HepG2 (cell line): ENCODE data around the gene SMYD5. TPM values are rescaled to one million over a fixed set of nuclear protein-coding genes. Genes with fewer than 3 reads are reported as not detected.
A peak's percentile ranks its signal among the peaks of the same experiment; 100 is the strongest.

Experiments used
- CBFB ChIP-seq: sonication (generic); formaldehyde crosslinking; IDR thresholded peaks from 2 replicates; pipeline ENCODE4 v1.4.0; 2020; ENCODE audit warnings: missing genetic modification reagents
- DMAP1 ChIP-seq: IDR thresholded peaks from 2 replicates; pipeline ENCODE4 v1.6.1; 2016
- SP2 ChIP-seq: sonication (generic); formaldehyde crosslinking; IDR thresholded peaks from 2 replicates; pipeline ENCODE4 v1.5.1; 2020; ENCODE audit warnings: mild to moderate bottlenecking, missing genetic modification reagents
- ZC3H4 ChIP-seq: sonication (generic); formaldehyde crosslinking; IDR thresholded peaks from 2 replicates; pipeline ENCODE4 v1.4.0; 2020; ENCODE audit warnings: missing genetic modification reagents, borderline replicate concordance
- ZFP1 ChIP-seq: IDR thresholded peaks from 2 replicates; pipeline ENCODE4 v1.6.1; 2016
- ZNF354B ChIP-seq: sonication (generic); formaldehyde crosslinking; IDR thresholded peaks from 2 replicates; pipeline ENCODE4 v1.8.0; 2022; ENCODE audit warnings: mild to moderate bottlenecking, missing genetic modification reagents
- ZNF451 ChIP-seq: sonication (generic); formaldehyde crosslinking; IDR thresholded peaks from 2 replicates; pipeline ENCODE4 v1.5.0; 2020; ENCODE audit warnings: mild to moderate bottlenecking, missing genetic modification reagents
- ZNF547 ChIP-seq: sonication (generic); formaldehyde crosslinking; IDR thresholded peaks from 2 replicates; pipeline ENCODE4 v1.5.1; 2020; ENCODE audit warnings: mild to moderate bottlenecking, missing genetic modification reagents
- polyA plus RNA-seq, 8 experiments: library from polyadenylated mRNA; depleted of rRNA in 3 of 8; stranded (reverse) in 7 of 8; unstranded in 1 of 8; fragments of >200 nt; fragmentation: Illumina TruSeq in 4 of 8; extraction: Trizol in 4 of 8; gene quantifications; 2 replicates each; pipeline versions ENCODE4 v1.2.1 to v1.2.3, GENCODE V29; 2011 to 2016; ENCODE audit warnings: low read depth in 4 of 8, missing spikeins in 1 of 8, mixed read lengths in 1 of 8; ENCODE audit not compliant: insufficient read depth in 1 of 8
- total RNA-seq, 5 experiments: library from RNA; depleted of rRNA; stranded (reverse); fragments of >200 nt; fragmentation: Illumina TruSeq; extraction: Trizol; gene quantifications; 2 replicates each; pipeline ENCODE4 v1.2.3, GENCODE V29; 2016; ENCODE audit warnings: low read depth in 1 of 5
- TF ChIP-seq, protein P1 (sequence below): sonication (generic); formaldehyde crosslinking; IDR thresholded peaks from 2 replicates; pipeline ENCODE4 v1.4.0; 2020; ENCODE audit warnings: missing genetic modification reagents
- TF ChIP-seq, protein P2 (sequence below): sonication (generic); formaldehyde crosslinking; IDR thresholded peaks from 2 replicates; pipeline ENCODE4 v1.4.0; 2020; ENCODE audit warnings: mild to moderate bottlenecking, missing genetic modification reagents
- TF ChIP-seq, protein P3 (sequence below): sonication (generic); formaldehyde crosslinking; IDR thresholded peaks from 2 replicates; pipeline ENCODE4 v1.8.1; 2023; ENCODE audit warnings: missing genetic modification reagents, inconsistent platforms, borderline replicate concordance
- TF ChIP-seq, protein P4 (sequence below): sonication (generic); formaldehyde crosslinking; IDR thresholded peaks from 2 replicates; pipeline ENCODE4 v1.4.0; 2020; ENCODE audit warnings: missing genetic modification reagents

The SMYD5 gene
- total and polyA plus RNA-seq, 2 of the 13 experiments (the other 11 are each of a cell fraction or from before 2014, with no cell fraction given): 55.8 to 70.4 TPM

DNA sequence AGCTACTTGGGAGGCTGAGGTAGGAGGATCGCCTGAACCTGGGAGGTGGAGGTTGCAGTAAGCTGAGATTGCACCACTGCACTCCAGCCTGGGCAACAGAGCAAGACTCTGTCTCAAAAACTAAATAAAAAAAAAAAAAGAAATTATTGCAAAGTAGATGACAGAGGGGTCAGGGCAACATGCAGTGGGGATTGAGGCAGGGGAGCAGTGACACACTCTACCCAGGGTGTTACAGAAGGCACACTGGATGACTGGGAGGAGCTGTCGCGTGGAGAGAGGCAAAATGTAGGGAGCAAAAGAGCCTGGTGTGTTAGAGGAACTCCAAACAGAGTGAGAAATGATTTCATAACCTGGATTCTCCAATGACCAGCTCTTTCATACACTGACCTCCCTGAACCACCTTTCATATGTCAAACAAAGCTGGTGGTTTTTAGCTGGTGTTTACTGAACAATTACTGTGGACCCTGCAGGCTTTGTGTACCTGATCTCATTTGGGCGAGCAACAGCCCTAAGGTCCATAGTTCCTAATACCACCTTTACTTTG is 48.1 kb downstream of the SMYD5 start (continued):
- TF ChIP-seq, protein P1, sequence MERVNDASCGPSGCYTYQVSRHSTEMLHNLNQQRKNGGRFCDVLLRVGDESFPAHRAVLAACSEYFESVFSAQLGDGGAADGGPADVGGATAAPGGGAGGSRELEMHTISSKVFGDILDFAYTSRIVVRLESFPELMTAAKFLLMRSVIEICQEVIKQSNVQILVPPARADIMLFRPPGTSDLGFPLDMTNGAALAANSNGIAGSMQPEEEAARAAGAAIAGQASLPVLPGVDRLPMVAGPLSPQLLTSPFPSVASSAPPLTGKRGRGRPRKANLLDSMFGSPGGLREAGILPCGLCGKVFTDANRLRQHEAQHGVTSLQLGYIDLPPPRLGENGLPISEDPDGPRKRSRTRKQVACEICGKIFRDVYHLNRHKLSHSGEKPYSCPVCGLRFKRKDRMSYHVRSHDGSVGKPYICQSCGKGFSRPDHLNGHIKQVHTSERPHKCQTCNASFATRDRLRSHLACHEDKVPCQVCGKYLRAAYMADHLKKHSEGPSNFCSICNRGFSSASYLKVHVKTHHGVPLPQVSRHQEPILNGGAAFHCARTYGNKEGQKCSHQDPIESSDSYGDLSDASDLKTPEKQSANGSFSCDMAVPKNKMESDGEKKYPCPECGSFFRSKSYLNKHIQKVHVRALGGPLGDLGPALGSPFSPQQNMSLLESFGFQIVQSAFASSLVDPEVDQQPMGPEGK: peak; percentile 63
- TF ChIP-seq CBFB (CRISPR knock-in tag): no peak
- TF ChIP-seq, protein P2, sequence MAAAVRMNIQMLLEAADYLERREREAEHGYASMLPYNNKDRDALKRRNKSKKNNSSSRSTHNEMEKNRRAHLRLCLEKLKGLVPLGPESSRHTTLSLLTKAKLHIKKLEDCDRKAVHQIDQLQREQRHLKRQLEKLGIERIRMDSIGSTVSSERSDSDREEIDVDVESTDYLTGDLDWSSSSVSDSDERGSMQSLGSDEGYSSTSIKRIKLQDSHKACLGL (CRISPR knock-in tag): no peak
- TF ChIP-seq, protein P3, sequence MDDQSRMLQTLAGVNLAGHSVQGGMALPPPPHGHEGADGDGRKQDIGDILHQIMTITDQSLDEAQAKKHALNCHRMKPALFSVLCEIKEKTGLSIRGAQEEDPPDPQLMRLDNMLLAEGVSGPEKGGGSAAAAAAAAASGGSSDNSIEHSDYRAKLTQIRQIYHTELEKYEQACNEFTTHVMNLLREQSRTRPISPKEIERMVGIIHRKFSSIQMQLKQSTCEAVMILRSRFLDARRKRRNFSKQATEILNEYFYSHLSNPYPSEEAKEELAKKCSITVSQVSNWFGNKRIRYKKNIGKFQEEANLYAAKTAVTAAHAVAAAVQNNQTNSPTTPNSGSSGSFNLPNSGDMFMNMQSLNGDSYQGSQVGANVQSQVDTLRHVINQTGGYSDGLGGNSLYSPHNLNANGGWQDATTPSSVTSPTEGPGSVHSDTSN (CRISPR knock-in tag): no peak
- TF ChIP-seq ZFP1 (CRISPR knock-in tag): peak; percentile 75; the same call in 1 of the 2 replicates
- TF ChIP-seq DMAP1 (CRISPR knock-in tag): 0 out of 2 replicates have a peak, but pooled peaks have one; percentile 52
- no peak for TF ChIP-seq ZNF547 (CRISPR knock-in tag)
- no peak for TF ChIP-seq ZNF354B
- TF ChIP-seq SP2: no peak
- TF ChIP-seq, protein P4, sequence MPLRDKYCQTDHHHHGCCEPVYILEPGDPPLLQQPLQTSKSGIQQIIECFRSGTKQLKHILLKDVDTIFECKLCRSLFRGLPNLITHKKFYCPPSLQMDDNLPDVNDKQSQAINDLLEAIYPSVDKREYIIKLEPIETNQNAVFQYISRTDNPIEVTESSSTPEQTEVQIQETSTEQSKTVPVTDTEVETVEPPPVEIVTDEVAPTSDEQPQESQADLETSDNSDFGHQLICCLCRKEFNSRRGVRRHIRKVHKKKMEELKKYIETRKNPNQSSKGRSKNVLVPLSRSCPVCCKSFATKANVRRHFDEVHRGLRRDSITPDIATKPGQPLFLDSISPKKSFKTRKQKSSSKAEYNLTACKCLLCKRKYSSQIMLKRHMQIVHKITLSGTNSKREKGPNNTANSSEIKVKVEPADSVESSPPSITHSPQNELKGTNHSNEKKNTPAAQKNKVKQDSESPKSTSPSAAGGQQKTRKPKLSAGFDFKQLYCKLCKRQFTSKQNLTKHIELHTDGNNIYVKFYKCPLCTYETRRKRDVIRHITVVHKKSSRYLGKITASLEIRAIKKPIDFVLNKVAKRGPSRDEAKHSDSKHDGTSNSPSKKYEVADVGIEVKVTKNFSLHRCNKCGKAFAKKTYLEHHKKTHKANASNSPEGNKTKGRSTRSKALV (CRISPR knock-in tag): peak; percentile 46; the same call in 1 of the 2 replicates
- no peak for TF ChIP-seq ZC3H4 (CRISPR knock-in tag)
- no peak for TF ChIP-seq ZNF451 (CRISPR knock-in tag)
